K562 (cell line): ENCODE data around the gene OPRL1. TPM values are rescaled to one million over a fixed set of nuclear protein-coding genes. Genes with fewer than 3 reads are reported as not detected.

Source experiments
- CHD1 ChIP-seq: fragments of 200-600 bp; sonication (generic); IDR thresholded peaks from one replicate; pipeline ENCODE4 v1.6.1; 2012; ENCODE audit warnings: mild to moderate bottlenecking, moderate library complexity, low read length, inconsistent platforms
- ETV5 ChIP-seq: sonication (generic); formaldehyde crosslinking; IDR thresholded peaks from 2 replicates; pipeline ENCODE4 v1.4.0; 2020; ENCODE audit warnings: low read depth, mild to moderate bottlenecking, missing genetic modification reagents
- FOXK1 ChIP-seq: sonication (generic); formaldehyde crosslinking; IDR thresholded peaks from 2 replicates; pipeline ENCODE4 v1.8.0; 2022; ENCODE audit warnings: missing genetic modification reagents, mild to moderate bottlenecking, borderline replicate concordance
- ID3 ChIP-seq, 2 experiments: fragments of 250-450 bp in 1 of 2; fragments of 450-650 bp in 1 of 2; sonication (Bioruptor Pico) in 1 of 2; IDR thresholded peaks; 2 replicates each; pipeline versions ENCODE4 v1.6.1 to v1.8.0; 2016 to 2021; ENCODE audit warnings: mild to moderate bottlenecking in 2 of 2, moderate library complexity in 2 of 2, missing compliant biosample characterization in 1 of 2, missing genetic modification characterization in 1 of 2
- ILK ChIP-seq: fragments of 450-650 bp; IDR thresholded peaks from 2 replicates; pipeline ENCODE4 v1.6.1; 2016; ENCODE audit warnings: missing genetic modification characterization, low read depth, mild to moderate bottlenecking, missing compliant biosample characterization, moderate library complexity, borderline replicate concordance
- KLF16 ChIP-seq: IDR thresholded peaks from 2 replicates; pipeline ENCODE4 v1.6.1; 2016; ENCODE audit warnings: antibody characterized with exemption
- MCM5 ChIP-seq: fragments of 450-650 bp; IDR thresholded peaks from 2 replicates; pipeline ENCODE4 v1.6.1; 2016; ENCODE audit warnings: low read depth
- POLR3A ChIP-seq: IDR thresholded peaks from 2 replicates; pipeline ENCODE4 v1.6.1; 2011; ENCODE audit warnings: borderline replicate concordance, mild to moderate bottlenecking, moderate library complexity; ENCODE audit not compliant: insufficient read length, insufficient read depth; ENCODE audit errors: extremely low read depth
- PYGO2 ChIP-seq: fragments of 450-650 bp; IDR thresholded peaks from 2 replicates; pipeline ENCODE4 v1.6.1; 2016; ENCODE audit warnings: mild to moderate bottlenecking, missing genetic modification characterization, moderate library complexity, missing compliant biosample characterization
- RUNX1 ChIP-seq: sonication (generic); IDR thresholded peaks from 2 replicates; pipeline ENCODE4 v1.6.1; 2016; ENCODE audit warnings: antibody characterized with exemption, low read depth
- SMAD4 ChIP-seq: fragments of 250-450 bp; sonication (Bioruptor Pico); conservative IDR thresholded peaks from 2 replicates; pipeline ENCODE4 v1.8.0; 2021; ENCODE audit warnings: inconsistent platforms, mild to moderate bottlenecking, moderate library complexity
- SUPT5H ChIP-seq: fragments of 450-650 bp; IDR thresholded peaks from 2 replicates; pipeline ENCODE4 v1.6.1; 2016
- ZBTB34 ChIP-seq: fragments of 250-450 bp; sonication (Bioruptor Pico); IDR thresholded peaks from 2 replicates; pipeline ENCODE4 v1.8.0; 2021; ENCODE audit warnings: mild to moderate bottlenecking, moderate library complexity
- ZFP1 ChIP-seq: fragments of 450-650 bp; formaldehyde crosslinking; IDR thresholded peaks from 2 replicates; pipeline ENCODE4 v1.4.0; 2020; ENCODE audit warnings: mild to moderate bottlenecking, mixed read lengths
- ZNF165 ChIP-seq: fragments of 250-450 bp; sonication (Bioruptor Pico); IDR thresholded peaks from 2 replicates; pipeline ENCODE4 v1.4.0; 2020; ENCODE audit warnings: borderline replicate concordance
- ZNF224 ChIP-seq: sonication (generic); formaldehyde crosslinking; IDR thresholded peaks from 2 replicates; pipeline ENCODE4 v1.8.0; 2022; ENCODE audit warnings: mild to moderate bottlenecking, missing genetic modification reagents
- ZNF384 ChIP-seq: IDR thresholded peaks from 2 replicates; pipeline ENCODE4 v1.6.1; 2012; ENCODE audit warnings: low read depth, low read length, improper control_type of control experiment
- ZNF431 ChIP-seq: sonication (generic); formaldehyde crosslinking; IDR thresholded peaks from 2 replicates; pipeline ENCODE4 v1.8.0; 2022; ENCODE audit warnings: mild to moderate bottlenecking, missing genetic modification reagents
- ZNF584 ChIP-seq: fragments of 200-800 bp; sonication (Bioruptor generic); IDR thresholded peaks from 2 replicates; pipeline ENCODE4 v1.6.1; 2016; ENCODE audit warnings: low read depth, mild to moderate bottlenecking, missing genetic modification characterization, missing compliant biosample characterization
- polyA plus RNA-seq, 8 experiments: library from polyadenylated mRNA; depleted of rRNA in 4 of 8; stranded (reverse) in 5 of 8; unstranded in 3 of 8; fragments of >200 nt; fragmentation: Nextera tagmentation in 2 of 8; fragmentation: Illumina TruSeq in 1 of 8; extraction: Ambion mirVana in 2 of 8; extraction: Trizol in 1 of 8; gene quantifications; 2 replicates each; pipeline versions ENCODE4 v1.2.1 to v1.2.3, GENCODE V29; 2011 to 2014; ENCODE audit warnings: inconsistent platforms in 1 of 8, missing spikeins in 1 of 8
- total RNA-seq, 7 experiments: library from RNA; depleted of rRNA in 6 of 7; stranded (reverse); fragments of >200 nt in 6 of 7; fragmentation: Illumina TruSeq in 2 of 7; extraction: Trizol in 2 of 7; gene quantifications; 2 replicates each; pipeline versions ENCODE4 v1.2.1 to v1.2.3, GENCODE V29; 2011 to 2021; ENCODE audit warnings: low replicate concordance in 1 of 7

The OPRL1 gene
- total and polyA plus RNA-seq, 9 of the 15 experiments (the other 6 are each of a cell fraction or from before 2014, with no cell fraction given): 0.06 to 0.33 (median 0.11) TPM; not detected in 2

- TF ChIP-seq SMAD4 (CRISPR knock-in tag): peak; percentile 86
- peak; percentile 50; the same call in 1 of the 2 replicates for TF ChIP-seq SUPT5H
- no peak for TF ChIP-seq FOXK1
- TF ChIP-seq PYGO2: no peak
- no peak for TF ChIP-seq ILK (tag)
- no peak for TF ChIP-seq MCM5
- TF ChIP-seq KLF16: no peak
- peak; percentile 43; the same call in 1 of the 2 replicates for TF ChIP-seq ETV5 (CRISPR knock-in tag)
- no peak for TF ChIP-seq ZNF584 (CRISPR knock-in tag)
- no peak for TF ChIP-seq ZNF224
- TF ChIP-seq RUNX1: no peak
- TF ChIP-seq ZNF165: no peak
- TF ChIP-seq ZFP1: no peak
- TF ChIP-seq ID3 (CRISPR knock-in tag; IDR thresholded peaks at IDR 0.05): no peak
- TF ChIP-seq ID3 (tag; IDR thresholded peaks at IDR 0.05): 0 out of 2 replicates have a peak, but pooled peaks have one; percentile 41
- no peak for TF ChIP-seq ZBTB34 (CRISPR knock-in tag)
- TF ChIP-seq ZNF384: no peak
- no peak for TF ChIP-seq CHD1
- TF ChIP-seq ZNF431 (CRISPR knock-in tag): no peak
- no peak for TF ChIP-seq POLR3A
These were observed 37.7 kb upstream of the OPRL1 start (continued) for GRCh38 chr20:64042054-64042781.
